GM10847 (cell line): Measurements from ENCODE around the gene ST8SIA6.

Experiments used
- POLR2A ChIP-seq: IDR thresholded peaks from 2 replicates; pipeline ENCODE4 v1.6.1; 2011; ENCODE audit not compliant: insufficient read length; ENCODE audit errors: extremely low read depth

The ST8SIA6 gene

GRCh38 chr10:17435953-17436352, 18.4 kb downstream of the ST8SIA6 start:
- TF ChIP-seq POLR2A: no peak

DNA sequence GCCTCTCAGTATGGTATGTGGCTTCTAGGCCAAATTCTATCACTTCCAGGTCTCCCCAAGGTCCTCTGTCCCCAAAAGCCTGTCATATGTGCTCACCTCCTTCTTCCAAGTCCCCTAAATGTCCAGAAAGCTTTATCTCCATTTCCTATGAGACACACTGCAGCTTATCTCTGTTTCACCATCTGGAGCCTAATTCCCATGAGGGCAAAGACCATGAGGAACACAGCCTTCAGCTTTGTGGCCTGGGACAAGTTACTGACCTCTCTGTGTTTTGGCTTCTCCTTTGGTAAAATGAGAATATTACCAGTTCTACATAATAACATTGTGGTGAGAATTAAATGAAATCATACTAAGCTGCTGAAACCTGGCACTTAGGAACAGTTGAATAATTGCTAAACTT, 19.2 kb downstream of the ST8SIA6 start:
- TF ChIP-seq POLR2A: no peak

DNA sequence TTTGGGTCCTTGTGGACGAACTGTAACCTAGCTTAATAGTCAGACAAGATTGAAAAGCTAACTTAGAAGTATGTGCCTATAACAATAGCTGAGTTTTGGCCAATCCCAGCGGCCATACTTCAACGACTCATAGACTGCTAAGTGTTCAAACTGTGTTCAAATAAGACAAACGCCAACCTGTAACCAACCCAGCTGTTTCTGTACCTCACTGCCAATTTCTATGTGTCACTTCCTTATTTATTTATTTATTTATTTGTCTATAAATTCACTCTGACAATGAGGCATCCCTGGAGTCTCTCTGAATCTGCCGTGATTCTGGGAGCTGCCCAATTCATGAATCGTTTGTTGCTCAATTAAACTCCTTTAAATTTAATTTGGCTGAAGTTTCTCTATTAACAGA, 21.7 kb downstream of the ST8SIA6 start:
- no peak for TF ChIP-seq POLR2A

DNA sequence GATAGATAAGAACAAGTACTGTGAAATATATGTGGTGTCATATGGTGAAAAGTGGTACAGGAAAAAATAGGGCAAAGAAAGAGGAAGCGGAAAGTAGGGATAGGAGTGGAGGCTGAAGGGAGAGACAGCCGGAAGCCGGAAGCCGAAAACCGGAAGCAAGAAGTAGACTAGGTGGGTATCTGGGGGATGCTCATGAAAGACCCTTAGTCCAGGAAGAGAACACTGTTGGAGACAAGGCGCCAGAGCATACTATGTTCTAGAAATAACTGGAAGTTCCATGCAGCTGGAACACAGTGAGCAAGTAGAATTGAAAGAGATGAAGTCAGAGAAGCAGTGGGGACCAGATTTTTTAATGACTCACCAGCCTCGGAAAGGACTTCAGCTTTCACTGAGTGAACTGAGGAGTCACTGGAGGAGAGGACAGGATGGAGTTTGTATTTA, 22.5 kb downstream of the ST8SIA6 start:
- TF ChIP-seq POLR2A: no peak

DNA sequence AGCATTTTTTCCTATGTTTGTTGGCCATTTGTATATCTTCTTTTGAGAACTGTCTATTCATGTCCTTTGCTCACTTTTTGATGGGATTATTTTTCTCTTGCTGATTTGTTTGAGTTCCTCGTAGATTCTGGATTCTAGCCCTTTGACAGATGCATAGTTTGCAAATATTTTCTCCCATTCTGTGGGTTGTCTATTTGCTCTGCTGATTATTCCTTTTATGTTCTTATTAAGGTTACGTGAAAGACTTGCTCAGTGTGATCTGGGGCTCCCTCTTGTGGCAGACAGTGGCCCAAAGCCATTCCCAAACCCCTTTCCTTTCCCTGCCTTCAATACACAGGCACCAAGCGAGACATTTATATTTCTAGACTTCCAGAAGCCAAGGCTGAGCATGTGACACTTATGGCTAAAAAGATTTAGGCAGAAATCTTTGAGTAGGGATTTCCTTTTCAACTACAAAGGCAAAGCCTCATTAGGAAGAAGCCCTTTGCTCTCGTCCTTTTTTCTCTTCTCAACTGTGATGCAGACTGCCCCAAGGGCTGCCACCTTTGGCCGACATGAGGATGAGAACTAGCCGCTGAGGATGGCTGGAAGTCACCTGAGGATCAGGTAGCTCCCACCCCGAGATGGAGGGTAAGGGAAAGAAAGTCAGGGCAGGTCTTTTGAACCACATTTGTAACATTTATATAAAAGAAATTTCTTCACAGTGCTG, 23.6 kb downstream of the ST8SIA6 start:
- no peak for TF ChIP-seq POLR2A

- TF ChIP-seq POLR2A: no peak
These were observed 24.9 kb downstream of the ST8SIA6 start for GRCh38 chr10:17429490-17429889.

- TF ChIP-seq POLR2A: no peak
These were observed 25.9 kb downstream of the ST8SIA6 start for GRCh38 chr10:17428351-17429097.

DNA sequence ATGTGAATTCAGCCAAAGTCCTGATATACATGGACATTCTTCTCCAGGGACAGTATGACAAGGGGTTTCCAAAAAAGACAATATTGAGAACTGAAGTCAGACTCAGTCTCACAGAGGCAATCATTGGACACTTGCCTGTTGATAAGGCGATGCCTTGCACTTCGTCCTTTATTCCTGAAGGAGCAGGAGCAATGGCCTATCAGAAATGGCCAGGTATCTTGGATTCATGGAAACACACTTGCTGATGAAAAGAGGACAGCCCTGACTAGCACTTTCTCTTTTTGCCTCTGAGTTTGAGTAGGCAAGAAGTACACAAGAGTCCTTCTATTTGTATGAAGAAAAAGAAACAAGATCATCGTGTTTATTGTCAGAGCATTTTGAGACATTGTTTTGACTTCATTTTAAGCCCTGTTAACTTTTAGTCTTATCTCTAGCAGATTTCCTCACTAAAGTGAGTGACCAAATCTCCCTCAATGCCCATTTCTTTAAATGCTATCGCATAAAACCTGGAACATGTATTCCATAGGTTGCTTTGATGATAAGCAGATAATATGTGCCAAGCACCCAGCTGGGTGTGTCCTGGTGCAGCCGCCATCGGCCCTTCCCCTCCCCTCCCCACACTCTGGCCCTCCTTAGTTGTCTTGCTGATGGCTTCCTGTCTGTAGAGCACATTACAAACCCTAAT, 26.6 kb downstream of the ST8SIA6 start:
- no peak for TF ChIP-seq POLR2A

GRCh38 chr10:17427201-17427600, 27.2 kb downstream of the ST8SIA6 start:
- TF ChIP-seq POLR2A: no peak

- no peak for TF ChIP-seq POLR2A
These were observed 28.1 kb downstream of the ST8SIA6 start for GRCh38 chr10:17426263-17426750.

DNA sequence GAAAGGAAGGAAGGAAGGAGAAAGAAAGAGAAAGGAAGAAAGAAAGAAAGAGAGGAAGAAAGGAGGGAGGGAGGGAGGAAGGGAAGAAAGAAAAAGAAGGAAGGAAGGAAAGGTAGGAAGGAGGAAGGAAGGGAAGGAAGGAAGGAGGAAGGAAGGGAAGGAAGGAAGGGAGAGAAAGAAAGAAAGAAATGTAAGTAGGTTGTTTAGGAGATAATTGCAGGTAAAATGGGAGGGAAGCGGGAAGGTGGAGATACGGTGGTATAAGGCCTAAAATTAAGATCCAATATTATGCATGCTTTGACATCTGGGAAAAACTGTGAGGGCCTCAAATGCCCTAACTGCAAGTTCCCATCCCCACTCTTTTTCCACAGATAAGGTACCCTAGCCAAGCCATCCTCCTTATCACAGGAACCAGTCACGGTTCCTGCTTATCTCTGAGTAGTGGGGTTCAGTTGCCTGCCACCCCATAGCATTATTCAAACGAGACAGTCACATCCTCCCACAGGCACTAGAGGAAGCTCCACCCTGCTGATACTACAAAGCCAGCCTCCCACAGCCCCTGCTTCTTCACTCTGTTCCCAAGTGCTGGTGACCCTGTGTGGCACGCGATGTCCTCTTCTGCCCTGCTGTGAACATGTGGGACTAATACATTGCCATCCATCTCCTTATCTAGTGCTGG, 28.7 kb downstream of the ST8SIA6 start:
- no peak for TF ChIP-seq POLR2A

GRCh38 chr10:17423632-17424186, 30.7 kb downstream of the ST8SIA6 start:
- TF ChIP-seq POLR2A: no peak

DNA sequence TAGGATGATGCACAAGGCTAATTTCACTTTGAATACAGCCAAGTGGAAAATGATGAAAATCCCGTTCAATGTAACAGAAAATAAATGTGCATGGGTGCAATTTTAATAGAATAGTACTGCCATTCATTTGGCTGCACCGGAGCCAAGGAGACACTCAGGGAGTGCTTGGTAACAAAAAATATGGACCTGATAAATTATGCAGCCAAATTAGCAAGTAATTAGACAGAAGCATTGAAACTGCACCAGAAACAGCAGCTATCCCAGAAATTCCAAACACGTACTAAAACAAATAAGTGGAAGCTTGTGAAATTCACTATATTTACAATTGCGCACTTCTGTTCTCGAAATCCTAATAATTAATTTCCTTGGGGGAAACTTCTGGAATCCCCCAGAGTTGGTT, 31.5 kb downstream of the ST8SIA6 start:
- no peak for TF ChIP-seq POLR2A

DNA sequence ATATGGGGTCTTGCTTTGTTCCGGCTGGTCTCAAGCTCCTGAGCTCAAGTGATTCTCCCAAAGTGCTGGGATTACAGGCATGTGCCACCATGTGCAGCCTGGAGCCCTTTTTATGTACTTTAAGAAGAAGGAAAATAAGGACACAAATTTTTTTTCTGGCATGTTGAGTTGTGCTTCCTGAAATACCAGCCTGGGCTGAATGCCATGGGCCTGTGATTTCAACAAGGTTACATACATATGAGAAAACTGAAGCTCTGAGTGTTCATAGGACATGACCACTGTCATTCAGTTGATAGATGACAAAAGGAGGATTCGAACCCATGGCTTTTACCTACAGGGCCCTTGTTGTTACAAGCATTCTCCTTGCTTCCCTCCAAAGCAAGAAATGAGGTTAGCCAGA, 36.1 kb downstream of the ST8SIA6 start:
- no peak for TF ChIP-seq POLR2A

DNA sequence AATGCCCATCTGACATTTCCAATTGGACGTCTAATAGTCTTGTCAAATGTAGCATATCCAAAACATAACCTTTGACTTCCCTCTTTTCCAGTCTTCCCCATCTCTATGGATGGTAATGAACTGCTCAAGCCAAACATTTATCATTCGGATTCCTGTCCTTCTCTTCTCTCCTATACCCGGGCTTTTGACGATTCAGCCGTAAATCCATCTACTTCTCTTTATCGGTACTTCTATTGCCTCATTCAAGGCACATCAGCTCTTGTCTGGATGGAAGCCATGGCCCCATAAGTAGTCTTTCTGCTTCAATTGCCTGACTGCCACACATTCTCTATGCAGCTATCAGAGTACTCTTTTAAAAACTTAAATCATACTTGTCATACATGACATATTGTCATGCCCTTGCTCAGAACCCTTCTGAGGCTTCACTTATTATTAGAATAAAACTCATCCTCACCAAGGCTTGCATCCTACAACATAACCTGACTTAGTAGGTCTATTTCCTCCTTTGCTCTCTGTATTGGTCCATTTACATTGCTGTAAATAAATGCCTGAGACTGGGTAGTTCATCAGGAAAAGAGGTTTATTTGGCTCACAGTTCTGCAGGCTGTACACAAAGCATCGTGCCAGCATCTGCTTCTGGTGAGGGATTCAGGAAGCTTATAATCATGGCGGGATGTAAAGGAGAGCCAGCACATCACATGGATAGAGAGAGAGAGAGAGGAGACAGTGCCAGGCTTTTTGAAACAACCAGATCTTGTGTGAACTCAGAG, 37.8 kb downstream of the ST8SIA6 start:
- no peak for TF ChIP-seq POLR2A
